ENCODE results near the gene SSNA1.

Gene SSNA1

GRCh38 chr9:137157618-137158415 lies 30.7 kb upstream of the SSNA1 start:
- Histone ChIP-seq H3K4me3 (ENCODE audit: low read length in 2 of 2) (no peak overlapping the region), H3K9me3 (ENCODE audit: control insufficient read depth in 2 of 2, low read length in 2 of 2) (no peaks in the 10 kb centered on the region), H3K27ac (ENCODE audit: low read length) (no peak overlapping the region), H3K4me1 (ENCODE audit: control insufficient read depth, insufficient read depth, low read length) (peaks cover 13% of the 10 kb centered on the region), H3K36me3 (ENCODE audit: control insufficient read depth in 2 of 2, insufficient read depth in 2 of 2, low read length in 2 of 2) (no peaks in the 10 kb centered on the region), H3K27me3 (ENCODE audit: control insufficient read depth in 1 of 2, insufficient read depth in 2 of 2, low read length in 2 of 2) (peaks cover 52 to 68% of the 10 kb centered on the region in 2 donors), H3K9ac (ENCODE audit: low read length in 2 of 2) (no peak overlapping the region)

- Histone ChIP-seq H3K4me1 (ENCODE audit: control insufficient read depth, insufficient read depth, low read length) (peaks cover 16% of the 10 kb centered on the region), H3K9me3 (ENCODE audit: control insufficient read depth in 2 of 2, low read length in 2 of 2) (no peaks in the 10 kb centered on the region), H3K9ac (ENCODE audit: low read length in 2 of 2) (no peak overlapping the region), H3K36me3 (ENCODE audit: control insufficient read depth in 2 of 2, insufficient read depth in 2 of 2, low read length in 2 of 2) (no peaks in the 10 kb centered on the region), H3K27ac (ENCODE audit: low read length) (no peak overlapping the region), H3K4me3 (ENCODE audit: low read length in 2 of 2) (no peak overlapping the region), H3K27me3 (ENCODE audit: control insufficient read depth in 1 of 2, insufficient read depth in 2 of 2, low read length in 2 of 2) (peaks cover 53 to 76% of the 10 kb centered on the region in 2 donors)
These were observed 29.9 kb upstream of the SSNA1 start for GRCh38 chr9:137158625-137159024.

GRCh38 chr9:137159105-137160053 lies 29.1 kb upstream of the SSNA1 start:
- no peaks in the 10 kb centered on the region for H3K36me3 ChIP-seq (ENCODE audit: control insufficient read depth in 2 of 2, insufficient read depth in 2 of 2, low read length in 2 of 2)
- peaks cover 16% of the 10 kb centered on the region for H3K4me1 ChIP-seq (ENCODE audit: control insufficient read depth, insufficient read depth, low read length)
- H3K27ac ChIP-seq (ENCODE audit: low read length), result no peak overlapping the region
- no peak overlapping the region for H3K9ac ChIP-seq (ENCODE audit: low read length in 2 of 2)
- H3K4me3 ChIP-seq (ENCODE audit: low read length in 2 of 2), result no peak overlapping the region
- peaks cover 60 to 83% of the 10 kb centered on the region in 2 donors for H3K27me3 ChIP-seq (ENCODE audit: control insufficient read depth in 1 of 2, insufficient read depth in 2 of 2, low read length in 2 of 2)
- H3K9me3 ChIP-seq (ENCODE audit: control insufficient read depth in 2 of 2, low read length in 2 of 2), result no peaks in the 10 kb centered on the region

- Histone ChIP-seq H3K27me3 (ENCODE audit: control insufficient read depth in 1 of 2, insufficient read depth in 2 of 2, low read length in 2 of 2) (peaks cover 66 to 88% of the 10 kb centered on the region in 2 donors), H3K4me3 (ENCODE audit: low read length in 2 of 2) (no peak overlapping the region), H3K9ac (ENCODE audit: low read length in 2 of 2) (no peak overlapping the region), H3K36me3 (ENCODE audit: control insufficient read depth in 2 of 2, insufficient read depth in 2 of 2, low read length in 2 of 2) (no peaks in the 10 kb centered on the region), H3K27ac (ENCODE audit: low read length) (no peak overlapping the region), H3K4me1 (ENCODE audit: control insufficient read depth, insufficient read depth, low read length) (peaks cover 16% of the 10 kb centered on the region), H3K9me3 (ENCODE audit: control insufficient read depth in 2 of 2, low read length in 2 of 2) (no peaks in the 10 kb centered on the region)
These were observed 28.4 kb upstream of the SSNA1 start for GRCh38 chr9:137160054-137160425.

- Histone ChIP-seq H3K27me3 (ENCODE audit: control insufficient read depth in 1 of 2, insufficient read depth in 2 of 2, low read length in 2 of 2) (peaks cover 67 to 88% of the 10 kb centered on the region in 2 donors), H3K27ac (ENCODE audit: low read length) (no peak overlapping the region), H3K4me1 (ENCODE audit: control insufficient read depth, insufficient read depth, low read length) (peaks cover 16% of the 10 kb centered on the region), H3K36me3 (ENCODE audit: control insufficient read depth in 2 of 2, insufficient read depth in 2 of 2, low read length in 2 of 2) (no peaks in the 10 kb centered on the region), H3K4me3 (ENCODE audit: low read length in 2 of 2) (no peak overlapping the region), H3K9me3 (ENCODE audit: control insufficient read depth in 2 of 2, low read length in 2 of 2) (no peaks in the 10 kb centered on the region), H3K9ac (ENCODE audit: low read length in 2 of 2) (no peak overlapping the region)
These were observed 27.5 kb upstream of the SSNA1 start for GRCh38 chr9:137160716-137161557.

GRCh38 chr9:137161558-137162486 lies 26.7 kb upstream of the SSNA1 start:
- H3K27me3 ChIP-seq (ENCODE audit: control insufficient read depth in 1 of 2, insufficient read depth in 2 of 2, low read length in 2 of 2), result peaks cover 68 to 88% of the 10 kb centered on the region in 2 donors
- H3K36me3 ChIP-seq (ENCODE audit: control insufficient read depth in 2 of 2, insufficient read depth in 2 of 2, low read length in 2 of 2), result no peaks in the 10 kb centered on the region
- no peak overlapping the region for H3K27ac ChIP-seq (ENCODE audit: low read length)
- peaks cover 11% of the 10 kb centered on the region for H3K4me1 ChIP-seq (ENCODE audit: control insufficient read depth, insufficient read depth, low read length)
- H3K4me3 ChIP-seq (ENCODE audit: low read length in 2 of 2), result no peak overlapping the region
- no peak overlapping the region for H3K9ac ChIP-seq (ENCODE audit: low read length in 2 of 2)
- H3K9me3 ChIP-seq (ENCODE audit: control insufficient read depth in 2 of 2, low read length in 2 of 2), result no peaks in the 10 kb centered on the region

- no peaks in the 10 kb centered on the region for H3K9me3 ChIP-seq (ENCODE audit: control insufficient read depth in 2 of 2, low read length in 2 of 2)
- H3K4me3 ChIP-seq (ENCODE audit: low read length in 2 of 2), result peak overlapping the region; percentile 35 to 54
- no peak overlapping the region for H3K9ac ChIP-seq (ENCODE audit: low read length in 2 of 2)
- H3K27me3 ChIP-seq (ENCODE audit: control insufficient read depth in 1 of 2, insufficient read depth in 2 of 2, low read length in 2 of 2), result peaks cover 64 to 88% of the 10 kb centered on the region in 2 donors
- peaks cover 14% of the 10 kb centered on the region for H3K4me1 ChIP-seq (ENCODE audit: control insufficient read depth, insufficient read depth, low read length)
- no peaks in the 10 kb centered on the region for H3K36me3 ChIP-seq (ENCODE audit: control insufficient read depth in 2 of 2, insufficient read depth in 2 of 2, low read length in 2 of 2)
- H3K27ac ChIP-seq (ENCODE audit: low read length), result no peak overlapping the region
These were observed 25.7 kb upstream of the SSNA1 start for GRCh38 chr9:137162505-137163364.

- Histone ChIP-seq H3K4me3 (ENCODE audit: low read length in 2 of 2) (peak overlapping the region; percentile 35 to 54), H3K9ac (ENCODE audit: low read length in 2 of 2) (no peak overlapping the region), H3K9me3 (ENCODE audit: control insufficient read depth in 2 of 2, low read length in 2 of 2) (no peaks in the 10 kb centered on the region), H3K27ac (ENCODE audit: low read length) (no peak overlapping the region), H3K27me3 (ENCODE audit: control insufficient read depth in 1 of 2, insufficient read depth in 2 of 2, low read length in 2 of 2) (peaks cover 61 to 88% of the 10 kb centered on the region in 2 donors), H3K4me1 (ENCODE audit: control insufficient read depth, insufficient read depth, low read length) (peaks cover 20% of the 10 kb centered on the region), H3K36me3 (ENCODE audit: control insufficient read depth in 2 of 2, insufficient read depth in 2 of 2, low read length in 2 of 2) (no peaks in the 10 kb centered on the region)
These were observed 25.1 kb upstream of the SSNA1 start for GRCh38 chr9:137163365-137163715.

GRCh38 chr9:137163805-137164204 lies 24.7 kb upstream of the SSNA1 start:
- Histone ChIP-seq H3K4me3 (ENCODE audit: low read length in 2 of 2) (no peak overlapping the region), H3K4me1 (ENCODE audit: control insufficient read depth, insufficient read depth, low read length) (peaks cover 24% of the 10 kb centered on the region), H3K9ac (ENCODE audit: low read length in 2 of 2) (no peak overlapping the region), H3K36me3 (ENCODE audit: control insufficient read depth in 2 of 2, insufficient read depth in 2 of 2, low read length in 2 of 2) (no peaks in the 10 kb centered on the region), H3K9me3 (ENCODE audit: control insufficient read depth in 2 of 2, low read length in 2 of 2) (no peaks in the 10 kb centered on the region), H3K27ac (ENCODE audit: low read length) (no peak overlapping the region), H3K27me3 (ENCODE audit: control insufficient read depth in 1 of 2, insufficient read depth in 2 of 2, low read length in 2 of 2) (peaks cover 57 to 87% of the 10 kb centered on the region in 2 donors)

Data from stomach smooth muscle (tissue), 2 donors.